ENCODE measurements around the gene SH3GL1. TPM values are rescaled to one million over a fixed set of nuclear protein-coding genes. Genes with fewer than 3 reads are reported as not detected.

SH3GL1 gene
- total and polyA plus RNA-seq, 2 of the 4 experiments (the other 2 are of a cell fraction): 28.1 to 138 TPM

DNA sequence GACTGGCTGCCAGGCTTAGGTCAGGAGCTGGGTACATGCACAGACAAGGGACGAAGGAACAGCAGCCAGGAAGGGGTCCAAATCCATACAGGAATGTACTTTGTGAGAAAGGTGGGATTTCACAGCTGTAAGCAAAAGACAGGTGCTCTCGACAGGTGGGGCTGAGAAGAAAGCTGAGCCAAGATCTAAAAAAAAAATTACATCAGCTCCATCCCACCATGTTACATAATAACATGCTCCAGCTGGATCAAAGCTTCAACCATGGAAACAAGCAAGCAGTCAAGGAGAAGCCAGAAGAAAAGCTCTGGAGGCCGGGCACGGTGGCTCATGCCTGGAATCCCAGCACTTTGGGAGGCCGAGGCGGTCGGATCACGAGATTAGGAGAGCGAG, 49.3 kb upstream of the SH3GL1 start:
- in situ Hi-C loops (cut with MboI; ENCODE audit: low sequenced_read_pairs): no loop called here
- intact Hi-C loops (cut with micrococcal nuclease): no loop called here

More for the DNA sequence above, 49.3 kb upstream of the SH3GL1 start:
- H3K4me1 ChIP-seq (ENCODE audit: control insufficient read depth, insufficient read depth, low read length): peaks cover 1% of the 10 kb centered on the region
- no peak overlapping the region for H3K9ac ChIP-seq (ENCODE audit: low read depth, low read length)
- H3K4me3 ChIP-seq (ENCODE audit: insufficient read depth, low read depth, low read length): no peak overlapping the region
- no peak overlapping the region for H4K91ac ChIP-seq (ENCODE audit: insufficient read depth, low read depth, low read length)
- H2AK9ac ChIP-seq (replicated peaks; ENCODE audit: low read depth, low read length, poor library complexity): no peak overlapping the region
- no peak overlapping the region for H3K4ac ChIP-seq (ENCODE audit: low read depth, low read length)
- POLR2A ChIA-PET (ENCODE audit: unreplicated experiment): no interaction called here
- DNase-seq: no peak
- no peak overlapping the region for H2AK5ac ChIP-seq (ENCODE audit: low read depth, low read length)
- H3K14ac ChIP-seq (replicated peaks; ENCODE audit: low read depth, low read length): no peak overlapping the region
- H3K18ac ChIP-seq (ENCODE audit: low read depth, low read length): no peak overlapping the region
- CTCF ChIA-PET: no interaction called here
- peaks cover 77% of the 10 kb centered on the region for H3K36me3 ChIP-seq (ENCODE audit: control insufficient read depth, insufficient read depth, low read length)
- 100% methylated on average over 7 of the region's 9 CpGs; no CpG with 5 or more reads in 1 of the 2 experiments for WGBS, 2 experiments (ENCODE audit: extremely low coverage in 2 of 2, insufficient read length in 1 of 2)
- H4K5ac ChIP-seq (ENCODE audit: low read depth, low read length): no peak overlapping the region
- no peak overlapping the region for H2BK20ac ChIP-seq (ENCODE audit: low read depth, low read length)
- no TSS peak for BruUV-seq (replicated peaks)
- no peak overlapping the region for H3K23ac ChIP-seq (ENCODE audit: low read depth, low read length)
- H3K27me3 ChIP-seq (ENCODE audit: control insufficient read depth, insufficient read depth, low read length): no peaks in the 10 kb centered on the region
- no peak overlapping the region for H4K8ac ChIP-seq (ENCODE audit: low read depth in 2 of 2, low read length in 2 of 2)
- TF ChIP-seq MXI1 (IDR thresholded peaks at IDR 0.05; ENCODE audit: borderline replicate concordance, low read depth, low read length): no peak
- TF ChIP-seq, protein P1, sequence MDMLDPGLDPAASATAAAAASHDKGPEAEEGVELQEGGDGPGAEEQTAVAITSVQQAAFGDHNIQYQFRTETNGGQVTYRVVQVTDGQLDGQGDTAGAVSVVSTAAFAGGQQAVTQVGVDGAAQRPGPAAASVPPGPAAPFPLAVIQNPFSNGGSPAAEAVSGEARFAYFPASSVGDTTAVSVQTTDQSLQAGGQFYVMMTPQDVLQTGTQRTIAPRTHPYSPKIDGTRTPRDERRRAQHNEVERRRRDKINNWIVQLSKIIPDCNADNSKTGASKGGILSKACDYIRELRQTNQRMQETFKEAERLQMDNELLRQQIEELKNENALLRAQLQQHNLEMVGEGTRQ (IDR thresholded peaks at IDR 0.05; ENCODE audit: low read depth, low read length): no peak
- no peak for TF ChIP-seq MAFK (IDR thresholded peaks at IDR 0.05; ENCODE audit: low read depth, low read length)
- TF ChIP-seq CHD1 (IDR thresholded peaks at IDR 0.05; ENCODE audit: low read depth, low read length): no peak
- no peak for TF ChIP-seq RAD21 (IDR thresholded peaks at IDR 0.05; ENCODE audit: low read length)
- no peak for TF ChIP-seq POLR2A (IDR thresholded peaks at IDR 0.05; ENCODE audit: low read depth, low read length)
- TF ChIP-seq FOS (IDR thresholded peaks at IDR 0.05; ENCODE audit: low read depth, low read length): no peak
- TF ChIP-seq, protein P2, sequence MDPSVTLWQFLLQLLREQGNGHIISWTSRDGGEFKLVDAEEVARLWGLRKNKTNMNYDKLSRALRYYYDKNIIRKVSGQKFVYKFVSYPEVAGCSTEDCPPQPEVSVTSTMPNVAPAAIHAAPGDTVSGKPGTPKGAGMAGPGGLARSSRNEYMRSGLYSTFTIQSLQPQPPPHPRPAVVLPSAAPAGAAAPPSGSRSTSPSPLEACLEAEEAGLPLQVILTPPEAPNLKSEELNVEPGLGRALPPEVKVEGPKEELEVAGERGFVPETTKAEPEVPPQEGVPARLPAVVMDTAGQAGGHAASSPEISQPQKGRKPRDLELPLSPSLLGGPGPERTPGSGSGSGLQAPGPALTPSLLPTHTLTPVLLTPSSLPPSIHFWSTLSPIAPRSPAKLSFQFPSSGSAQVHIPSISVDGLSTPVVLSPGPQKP (IDR thresholded peaks at IDR 0.05; ENCODE audit: borderline replicate concordance, low read depth, low read length): no peak
- TF ChIP-seq NFE2L2 (IDR thresholded peaks at IDR 0.05; ENCODE audit: low read depth, low read length): no peak
- no peak for TF ChIP-seq MAZ (IDR thresholded peaks at IDR 0.05; ENCODE audit: borderline replicate concordance, low read depth, low read length)
- TF ChIP-seq BHLHE40 (IDR thresholded peaks at IDR 0.05; ENCODE audit: low read depth, low read length): no peak
- no peak for TF ChIP-seq SMC3 (IDR thresholded peaks at IDR 0.05; ENCODE audit: low read depth, low read length)
- TF ChIP-seq CEBPB (IDR thresholded peaks at IDR 0.05; ENCODE audit: low read depth, low read length): no peak
- no peak for TF ChIP-seq RCOR1 (IDR thresholded peaks at IDR 0.05; ENCODE audit: insufficient replicate concordance, low read length)
- TF ChIP-seq RFX5 (IDR thresholded peaks at IDR 0.05; ENCODE audit: low read depth, low read length): no peak
- TF ChIP-seq, protein P3, sequence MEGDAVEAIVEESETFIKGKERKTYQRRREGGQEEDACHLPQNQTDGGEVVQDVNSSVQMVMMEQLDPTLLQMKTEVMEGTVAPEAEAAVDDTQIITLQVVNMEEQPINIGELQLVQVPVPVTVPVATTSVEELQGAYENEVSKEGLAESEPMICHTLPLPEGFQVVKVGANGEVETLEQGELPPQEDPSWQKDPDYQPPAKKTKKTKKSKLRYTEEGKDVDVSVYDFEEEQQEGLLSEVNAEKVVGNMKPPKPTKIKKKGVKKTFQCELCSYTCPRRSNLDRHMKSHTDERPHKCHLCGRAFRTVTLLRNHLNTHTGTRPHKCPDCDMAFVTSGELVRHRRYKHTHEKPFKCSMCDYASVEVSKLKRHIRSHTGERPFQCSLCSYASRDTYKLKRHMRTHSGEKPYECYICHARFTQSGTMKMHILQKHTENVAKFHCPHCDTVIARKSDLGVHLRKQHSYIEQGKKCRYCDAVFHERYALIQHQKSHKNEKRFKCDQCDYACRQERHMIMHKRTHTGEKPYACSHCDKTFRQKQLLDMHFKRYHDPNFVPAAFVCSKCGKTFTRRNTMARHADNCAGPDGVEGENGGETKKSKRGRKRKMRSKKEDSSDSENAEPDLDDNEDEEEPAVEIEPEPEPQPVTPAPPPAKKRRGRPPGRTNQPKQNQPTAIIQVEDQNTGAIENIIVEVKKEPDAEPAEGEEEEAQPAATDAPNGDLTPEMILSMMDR (conservative IDR thresholded peaks at IDR 0.05; ENCODE audit: low read depth, low read length): no peak
- no peak overlapping the region for H3K27ac ChIP-seq (ENCODE audit: insufficient read depth, low read length)
- no peaks in the 10 kb centered on the region for H3K9me3 ChIP-seq (ENCODE audit: control insufficient read depth, insufficient read depth, low read length)
- H4K20me1 ChIP-seq (ENCODE audit: insufficient read depth, low read length): peaks cover 18% of the 10 kb centered on the region
- H2BK5ac ChIP-seq (ENCODE audit: low read depth, low read length, poor library complexity, severe bottlenecking): no peak overlapping the region
- H3K4me2 ChIP-seq (ENCODE audit: low read depth, low read length): no peak overlapping the region
- H2BK120ac ChIP-seq (ENCODE audit: low read depth, low read length): no peak overlapping the region
- no peak overlapping the region for H3K56ac ChIP-seq (ENCODE audit: extremely low read depth, insufficient read depth, low read length)
- dilution Hi-C loops (cut with HindIII; ENCODE audit: low sequenced_read_pairs, unreplicated experiment): no loop called here
- ATAC-seq (ENCODE audit: low read depth): no peak
- peaks cover 7 to 51% of the 10 kb centered on the region in 2 experiments for H3K79me1 ChIP-seq (ENCODE audit: low read depth in 1 of 2, low read length in 2 of 2)
- no peak overlapping the region for H2BK15ac ChIP-seq (ENCODE audit: low read depth, low read length)
- H2AFZ ChIP-seq (replicated peaks; ENCODE audit: low read length, poor library complexity): no peak overlapping the region
- H3K9me1 ChIP-seq (ENCODE audit: insufficient read depth, low read length): peaks cover 6% of the 10 kb centered on the region; the same call in 1 of the 2 replicates

Measured in IMR-90 (cell line).